HCT116 (cell line): ENCODE results near the gene TEAD1. TPM values are rescaled to one million over a fixed set of nuclear protein-coding genes. Genes with fewer than 3 reads are reported as not detected.

Source experiments
- ATAC-seq: fragments of 200-7000 bp; cut with Tn5 transposase; 2 replicates; pipeline ENCODE4 v1.9.1; 2020; ENCODE audit warnings: mild to moderate bottlenecking, moderate library complexity
- BruUV-seq: library from RNA; stranded (reverse); fragments of 400-500 nt; replicated peaks from 2 replicates; lab custom pipeline; 2021; lab: Mats Ljungman, UMichigan
- CTCF ChIA-PET: fragments of 300-600 bp; sonication (Branson Sonifier 250); formaldehyde crosslinking; loops from one replicate; lab custom pipeline; 2021; ENCODE audit warnings: antibody characterized with exemption; lab: Charles Lee
- POLR2A ChIA-PET: fragments of 300-600, 350-600 bp; sonication (Branson Sonifier 250); formaldehyde crosslinking; loops from one replicate; lab custom pipeline; 2021; ENCODE audit warnings: antibody characterized with exemption; lab: Charles Lee
- RAD21 ChIA-PET, 2 experiments: fragments of 300-600 bp; sonication (Branson Sonifier 250); formaldehyde crosslinking; loops; one replicate each; lab custom pipeline; 2023; ENCODE audit warnings: low total read pairs in 2 of 2; ENCODE audit not compliant: uncharacterized antibody in 2 of 2, unreplicated experiment in 2 of 2, low non-redundant PET in 1 of 2; lab: Charles Lee
- DNase-seq: peaks from one replicate; pipeline ENCODE4 v3.0.0-alpha.2; 2010; ENCODE audit warnings: low read depth, low spot score
- H2AFZ ChIP-seq: fragments of 200-600 bp; shearing (Covaris generic), sonication (generic); 2 replicates; pipeline ENCODE4 v1.6.1; 2017; ENCODE audit warnings: low read depth, mixed run types, mixed read lengths, antibody characterized with exemption, low read length; ENCODE audit not compliant: poor library complexity, severe bottlenecking
- H3K27ac ChIP-seq: 2 replicates; pipeline ENCODE4 v1.5.1; 2012; ENCODE audit warnings: low read depth, low read length
- H3K27me3 ChIP-seq: fragments of 200-600 bp; sonication (generic); 2 replicates; pipeline ENCODE4 v1.6.1; 2016; ENCODE audit warnings: mixed run types, low read length, mixed read lengths; ENCODE audit not compliant: insufficient read depth
- H3K36me3 ChIP-seq, 2 experiments: fragments of 200-500 bp in 1 of 2; fragments of 200-600 bp in 1 of 2; sonication (Bioruptor generic) in 1 of 2; sonication (generic) in 1 of 2; 2 replicates each; pipeline versions ENCODE4 v1.5.1 to v1.6.1; 2014 to 2016; ENCODE audit warnings: low read length in 2 of 2, inconsistent platforms in 1 of 2, mixed read lengths in 1 of 2, mixed run types in 1 of 2; ENCODE audit not compliant: insufficient read depth in 2 of 2, control insufficient read depth in 1 of 2
- H3K4me1 ChIP-seq, 2 experiments: fragments of 200-600 bp in 1 of 2; sonication (generic) in 1 of 2; 2 replicates each; pipeline versions ENCODE4 v1.5.1 to v1.6.1; 2012 to 2017; ENCODE audit warnings: low read length in 2 of 2, inconsistent platforms in 1 of 2, mild to moderate bottlenecking in 1 of 2, mixed read lengths in 1 of 2, mixed run types in 1 of 2, moderate library complexity in 1 of 2; ENCODE audit not compliant: insufficient read depth in 2 of 2, control insufficient read depth in 1 of 2
- H3K4me2 ChIP-seq: fragments of 200-600 bp; sonication (generic); 2 replicates; pipeline ENCODE4 v1.6.1; 2017; ENCODE audit warnings: mixed run types, low read length, mixed read lengths
- H3K4me3 ChIP-seq, 2 experiments: fragments of 200-600 bp in 1 of 2; sonication (generic) in 1 of 2; replicated peaks in 1 of 2; 2 replicates each; pipeline ENCODE4 v1.5.1; 2011 to 2016; ENCODE audit warnings: low read length in 2 of 2, control low read depth in 1 of 2, low read depth in 1 of 2, mild to moderate bottlenecking in 1 of 2, mixed read lengths in 1 of 2, mixed run types in 1 of 2
- H3K79me2 ChIP-seq: fragments of 200-600 bp; sonication (generic); 2 replicates; pipeline ENCODE4 v1.6.1; 2017; ENCODE audit warnings: mild to moderate bottlenecking, mixed run types, low read length, moderate library complexity, mixed read lengths; ENCODE audit not compliant: insufficient read depth
- H3K9ac ChIP-seq: fragments of 200-600 bp; sonication (generic); 2 replicates; pipeline ENCODE4 v1.6.1; 2016; ENCODE audit warnings: low read length, mixed read lengths
- H3K9me2 ChIP-seq: fragments of 200-600 bp; sonication (generic), shearing (Covaris generic); 2 replicates; pipeline ENCODE4 v1.6.1; 2017; ENCODE audit warnings: mixed run types, mild to moderate bottlenecking, moderate library complexity; ENCODE audit not compliant: insufficient read depth
- H3K9me3 ChIP-seq, 2 experiments: fragments of 200-500 bp in 1 of 2; fragments of 200-600 bp in 1 of 2; sonication (Bioruptor generic) in 1 of 2; sonication (generic) in 1 of 2; 2 replicates each; pipeline ENCODE4 v1.6.1; 2014 to 2017; ENCODE audit warnings: low read length in 2 of 2, mixed read lengths in 2 of 2, inconsistent platforms in 1 of 2, low read depth in 1 of 2, mild to moderate bottlenecking in 1 of 2, mixed run types in 1 of 2, moderate library complexity in 1 of 2; ENCODE audit not compliant: control insufficient read depth in 1 of 2, insufficient read depth in 1 of 2
- H4K20me1 ChIP-seq: fragments of 200-600 bp; sonication (generic), shearing (Covaris generic); 2 replicates; pipeline ENCODE4 v1.6.1; 2017; ENCODE audit warnings: mixed run types, mild to moderate bottlenecking, moderate library complexity; ENCODE audit not compliant: insufficient read depth
- ATF3 ChIP-seq: IDR thresholded peaks from 2 replicates; pipeline ENCODE4 v1.6.1; 2012
- CEBPB ChIP-seq: IDR thresholded peaks from 2 replicates; pipeline ENCODE4 v1.6.1; 2012; ENCODE audit warnings: low read depth
- CTCF ChIP-seq, 3 experiments: fragments of 200-600 bp in 1 of 3; sonication (generic) in 1 of 3; IDR thresholded peaks in 2 of 3; conservative IDR thresholded peaks in 1 of 3; 2 replicates each; pipeline ENCODE4 v1.5.1; 2012 to 2017; ENCODE audit warnings: low read depth in 2 of 3, low read length in 2 of 3, antibody characterized with exemption in 1 of 3, borderline replicate concordance in 1 of 3, control low read depth in 1 of 3, mild to moderate bottlenecking in 1 of 3, mixed read lengths in 1 of 3, mixed run types in 1 of 3, moderate library complexity in 1 of 3; ENCODE audit not compliant: insufficient read depth in 1 of 3
- EGR1 ChIP-seq: IDR thresholded peaks from 2 replicates; pipeline ENCODE4 v1.6.1; 2012; ENCODE audit warnings: low read depth
- ELF1 ChIP-seq: IDR thresholded peaks from 2 replicates; pipeline ENCODE4 v1.6.1; 2012; ENCODE audit warnings: low read depth, borderline replicate concordance
- EZH2phosphoT487 ChIP-seq: fragments of 200-600 bp; IDR thresholded peaks from 2 replicates; pipeline ENCODE4 v1.6.1; 2018; ENCODE audit warnings: antibody characterized with exemption, borderline replicate concordance
- MAX ChIP-seq: IDR thresholded peaks from 2 replicates; pipeline ENCODE4 v1.6.1; 2012
- POLR2AphosphoS5 ChIP-seq: IDR thresholded peaks from 2 replicates; pipeline ENCODE4 v1.6.1; 2011; ENCODE audit warnings: mild to moderate bottlenecking, low read depth, low read length, moderate library complexity
- REST ChIP-seq: IDR thresholded peaks from 2 replicates; pipeline ENCODE4 v1.6.1; 2012; ENCODE audit warnings: low read depth
- YY1 ChIP-seq: IDR thresholded peaks from 2 replicates; pipeline ENCODE4 v1.6.1; 2011; ENCODE audit warnings: low read length, low read depth, moderate library complexity, mild to moderate bottlenecking; ENCODE audit not compliant: insufficient replicate concordance; ENCODE audit errors: extremely low read depth
- ZBTB33 ChIP-seq: IDR thresholded peaks from 2 replicates; pipeline ENCODE4 v1.6.1; 2011; ENCODE audit warnings: mild to moderate bottlenecking, low read length, moderate library complexity; ENCODE audit not compliant: insufficient replicate concordance; ENCODE audit errors: extremely low read depth
- ZNF274 ChIP-seq: fragments of 200-500 bp; sonication (Bioruptor generic); IDR thresholded peaks from 2 replicates; pipeline ENCODE4 v1.6.1; 2014; ENCODE audit warnings: mild to moderate bottlenecking, low read depth, low read length, inconsistent platforms
- intact Hi-C: fragments of 100-400 bp; cut with micrococcal nuclease; formaldehyde crosslinking; loops from 2 replicates; pipeline ENCODE4 v1.10.0; 2022
- total RNA-seq: library from RNA; stranded (reverse); gene quantifications from one replicate; pipeline ENCODE4 v1.2.1, GENCODE V29; 2021; ENCODE audit not compliant: unreplicated experiment

Gene TEAD1
- total RNA-seq, 1 experiment from 2014 or later: 103 TPM

- TF ChIP-seq POLR2AphosphoS5: no peak
- TF ChIP-seq EZH2phosphoT487: no peak
- TF ChIP-seq, all 23 proteins: peak for 0
These were observed 228.7 kb downstream of the TEAD1 start (continued) for GRCh38 chr11:12902791-12903486.

- ChIA-PET POLR2A (no interaction called here), CTCF (no interaction called here)
These were observed 231.2 kb downstream of the TEAD1 start for GRCh38 chr11:12905435-12905834.

More at GRCh38 chr11:12905435-12905834, 231.2 kb downstream of the TEAD1 start:
- H3K9me3 ChIP-seq: no peaks in the 10 kb centered on the region
- H3K4me1 ChIP-seq: peaks cover 0 to under 1% of the 10 kb centered on the region in 2 experiments; a peak in 1 of 4 replicates
- intact Hi-C loops: no loop called here
- RAD21 ChIA-PET: no interaction called here
- no peak overlapping the region for H3K27ac ChIP-seq
- no peaks in the 10 kb centered on the region for H3K79me2 ChIP-seq
- no peak overlapping the region for H3K9ac ChIP-seq
- no peak for DNase-seq
- H3K27me3 ChIP-seq: no peaks in the 10 kb centered on the region
- no peak overlapping the region for H3K4me3 ChIP-seq
- H3K36me3 ChIP-seq: peaks cover 2 to 12% of the 10 kb centered on the region in 2 experiments; a peak in 2 of 4 replicates
- no peak for ATAC-seq
- no peak overlapping the region for H2AFZ ChIP-seq
- no peak overlapping the region for H3K4me2 ChIP-seq
- H4K20me1 ChIP-seq: no peaks in the 10 kb centered on the region
- BruUV-seq: no TSS peak
- H3K9me2 ChIP-seq: no peaks in the 10 kb centered on the region
- no peak for TF ChIP-seq EZH2phosphoT487
- no peak for TF ChIP-seq YY1
- TF ChIP-seq MAX: no peak
- TF ChIP-seq ATF3: no peak
- no peak for TF ChIP-seq CTCF (IDR thresholded peaks at IDR 0.05 in 2 of 3, conservative IDR thresholded peaks at IDR 0.05 in 1 of 3; ENCODE audit: borderline replicate concordance in 1 of 3, insufficient read depth in 1 of 3, low read depth in 2 of 3, low read length in 2 of 3)
- no peak for TF ChIP-seq ELF1
- TF ChIP-seq POLR2AphosphoS5: no peak
- TF ChIP-seq CEBPB: no peak
- no peak for TF ChIP-seq EGR1
- TF ChIP-seq ZNF274: no peak
- TF ChIP-seq REST: no peak
- no peak for TF ChIP-seq ZBTB33
- TF ChIP-seq, all 23 proteins: peak for 0
